K562 (cell line): ENCODE results near the gene UPK2. TPM values are rescaled to one million over a fixed set of nuclear protein-coding genes. Genes with fewer than 3 reads are reported as not detected.
A peak's percentile ranks its signal among the peaks of the same experiment; 100 is the strongest.

Experiments used
- CBX1 ChIP-seq: sonication (generic); IDR thresholded peaks from 2 replicates; pipeline ENCODE4 v1.6.1; 2016; ENCODE audit warnings: antibody characterized with exemption, low read depth, mild to moderate bottlenecking
- CEBPG ChIP-seq, 3 experiments: fragments of 200-800 bp in 1 of 3; sonication (Bioruptor generic) in 1 of 3; sonication (generic) in 1 of 3; formaldehyde crosslinking in 1 of 3; IDR thresholded peaks in 2 of 3; conservative IDR thresholded peaks in 1 of 3; 2 replicates each; pipeline versions ENCODE4 v1.6.1 to v1.8.0; 2016 to 2022; ENCODE audit warnings: missing compliant biosample characterization in 2 of 3, missing genetic modification characterization in 2 of 3, mild to moderate bottlenecking in 1 of 3, missing genetic modification reagents in 1 of 3
- ETV5 ChIP-seq: sonication (generic); formaldehyde crosslinking; IDR thresholded peaks from 2 replicates; pipeline ENCODE4 v1.4.0; 2020; ENCODE audit warnings: low read depth, mild to moderate bottlenecking, missing genetic modification reagents
- HDAC2 ChIP-seq: fragments of 450-650 bp; IDR thresholded peaks from 2 replicates; pipeline ENCODE4 v1.6.1; 2016; ENCODE audit warnings: mild to moderate bottlenecking
- NFE2 ChIP-seq: IDR thresholded peaks from 2 replicates; pipeline ENCODE4 v1.6.1; 2014; ENCODE audit warnings: antibody characterized with exemption, low read depth
- NR2F6 ChIP-seq: fragments of 450-650 bp; formaldehyde crosslinking; IDR thresholded peaks from 2 replicates; pipeline ENCODE4 v1.4.0; 2020; ENCODE audit warnings: mild to moderate bottlenecking
- PHB ChIP-seq: fragments of 250-450 bp; sonication (Bioruptor Pico); IDR thresholded peaks from 2 replicates; pipeline ENCODE4 v1.5.0; 2021
- RBM34 ChIP-seq: fragments of 200-400 bp; formaldehyde crosslinking; IDR thresholded peaks from 2 replicates; pipeline ENCODE4 v1.6.1; 2018; ENCODE audit warnings: low read length, borderline replicate concordance; ENCODE audit not compliant: insufficient read depth
- SIX5 ChIP-seq, 2 experiments: IDR thresholded peaks; 2 replicates each; pipeline ENCODE4 v1.6.1; 2011; ENCODE audit warnings: low read length in 2 of 2, borderline replicate concordance in 1 of 2, low read depth in 1 of 2, mild to moderate bottlenecking in 1 of 2, moderate library complexity in 1 of 2; ENCODE audit not compliant: insufficient read depth in 1 of 2
- SRSF9 ChIP-seq: fragments of 200-400 bp; formaldehyde crosslinking; IDR thresholded peaks from 2 replicates; pipeline ENCODE4 v1.6.1; 2017; ENCODE audit warnings: low read depth, low read length, borderline replicate concordance
- TFAM ChIP-seq: fragments of 250-450 bp; sonication (Bioruptor Pico); conservative IDR thresholded peaks from 2 replicates; pipeline ENCODE4 v1.5.0; 2021; ENCODE audit warnings: mild to moderate bottlenecking, moderate library complexity
- ZBED1 ChIP-seq: IDR thresholded peaks from 2 replicates; pipeline ENCODE4 v1.6.1; 2014
- ZNF184 ChIP-seq: sonication (generic); formaldehyde crosslinking; IDR thresholded peaks from 2 replicates; pipeline ENCODE4 v1.5.0; 2020; ENCODE audit warnings: missing genetic modification reagents
- ZNF431 ChIP-seq: sonication (generic); formaldehyde crosslinking; IDR thresholded peaks from 2 replicates; pipeline ENCODE4 v1.8.0; 2022; ENCODE audit warnings: mild to moderate bottlenecking, missing genetic modification reagents
- ZNF436 ChIP-seq: fragments of 250-450, 450-650 bp; sonication (Bioruptor Pico); formaldehyde crosslinking; IDR thresholded peaks from 2 replicates; pipeline ENCODE4 v1.7.0; 2020; ENCODE audit warnings: mild to moderate bottlenecking
- ZNF561 ChIP-seq: fragments of 450-650 bp; formaldehyde crosslinking; conservative IDR thresholded peaks from 2 replicates; pipeline ENCODE4 v1.4.0; 2020; ENCODE audit warnings: mild to moderate bottlenecking, moderate library complexity
- ZNF589 ChIP-seq: fragments of 200-800 bp; sonication (Bioruptor generic); IDR thresholded peaks from 2 replicates; pipeline ENCODE4 v1.6.1; 2016; ENCODE audit warnings: low read depth, missing genetic modification characterization, missing compliant biosample characterization
- polyA plus RNA-seq, 8 experiments: library from polyadenylated mRNA; depleted of rRNA in 4 of 8; stranded (reverse) in 5 of 8; unstranded in 3 of 8; fragments of >200 nt; fragmentation: Nextera tagmentation in 2 of 8; fragmentation: Illumina TruSeq in 1 of 8; extraction: Ambion mirVana in 2 of 8; extraction: Trizol in 1 of 8; gene quantifications; 2 replicates each; pipeline versions ENCODE4 v1.2.1 to v1.2.3, GENCODE V29; 2011 to 2014; ENCODE audit warnings: inconsistent platforms in 1 of 8, missing spikeins in 1 of 8
- total RNA-seq, 7 experiments: library from RNA; depleted of rRNA in 6 of 7; stranded (reverse); fragments of >200 nt in 6 of 7; fragmentation: Illumina TruSeq in 2 of 7; extraction: Trizol in 2 of 7; gene quantifications; 2 replicates each; pipeline versions ENCODE4 v1.2.1 to v1.2.3, GENCODE V29; 2011 to 2021; ENCODE audit warnings: low replicate concordance in 1 of 7
- TF ChIP-seq, protein P1 (sequence below), 2 experiments: fragments of 450-650 bp; IDR thresholded peaks; 2 replicates each; pipeline ENCODE4 v1.6.1; 2016; ENCODE audit warnings: mild to moderate bottlenecking in 2 of 2, borderline replicate concordance in 1 of 2, low read depth in 1 of 2, moderate library complexity in 1 of 2
- TF ChIP-seq, protein P2 (sequence below): sonication (generic); IDR thresholded peaks from 2 replicates; pipeline ENCODE4 v1.6.1; 2016

The UPK2 gene
- total and polyA plus RNA-seq, 9 of the 15 experiments (the other 6 are each of a cell fraction or from before 2014, with no cell fraction given), result not detected

DNA sequence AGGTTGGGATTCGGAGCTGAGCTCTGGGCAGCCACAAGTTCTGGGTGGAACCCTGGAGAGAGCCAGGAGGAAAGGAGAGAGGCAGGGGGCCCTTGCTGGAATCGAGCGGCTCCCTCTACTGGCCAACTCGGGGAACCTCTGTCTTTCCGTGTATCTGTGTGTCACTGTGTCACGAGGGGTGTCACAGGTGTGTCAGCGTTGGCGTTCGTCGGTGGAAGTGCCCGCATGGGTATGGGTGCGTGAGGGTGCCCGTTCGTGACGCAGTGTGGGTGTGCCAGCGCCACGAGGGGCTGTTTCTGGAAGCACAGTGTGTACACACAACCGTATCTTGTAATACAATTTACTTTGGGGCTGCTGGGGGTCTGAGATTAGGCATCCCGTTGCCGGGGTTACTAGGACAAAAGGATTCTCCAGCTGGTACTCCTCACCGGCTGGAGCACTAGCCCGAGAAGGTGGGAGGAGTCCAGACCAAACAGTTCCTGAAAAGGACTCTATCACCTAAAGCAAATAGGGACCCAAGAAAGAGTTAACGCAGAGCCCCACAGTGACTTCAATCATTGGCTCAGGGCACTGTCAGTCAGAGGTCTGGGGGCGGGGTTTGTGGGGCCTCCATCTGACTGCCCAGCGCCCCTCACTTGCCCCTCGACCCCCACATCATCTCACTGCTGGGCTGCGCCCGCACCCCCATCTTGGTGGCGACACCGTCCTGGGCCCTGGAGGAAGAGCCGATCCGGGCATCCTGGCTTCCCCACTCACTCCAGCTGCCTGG lies 27.8 kb upstream of the UPK2 start (continued):
- TF ChIP-seq, protein P1, sequence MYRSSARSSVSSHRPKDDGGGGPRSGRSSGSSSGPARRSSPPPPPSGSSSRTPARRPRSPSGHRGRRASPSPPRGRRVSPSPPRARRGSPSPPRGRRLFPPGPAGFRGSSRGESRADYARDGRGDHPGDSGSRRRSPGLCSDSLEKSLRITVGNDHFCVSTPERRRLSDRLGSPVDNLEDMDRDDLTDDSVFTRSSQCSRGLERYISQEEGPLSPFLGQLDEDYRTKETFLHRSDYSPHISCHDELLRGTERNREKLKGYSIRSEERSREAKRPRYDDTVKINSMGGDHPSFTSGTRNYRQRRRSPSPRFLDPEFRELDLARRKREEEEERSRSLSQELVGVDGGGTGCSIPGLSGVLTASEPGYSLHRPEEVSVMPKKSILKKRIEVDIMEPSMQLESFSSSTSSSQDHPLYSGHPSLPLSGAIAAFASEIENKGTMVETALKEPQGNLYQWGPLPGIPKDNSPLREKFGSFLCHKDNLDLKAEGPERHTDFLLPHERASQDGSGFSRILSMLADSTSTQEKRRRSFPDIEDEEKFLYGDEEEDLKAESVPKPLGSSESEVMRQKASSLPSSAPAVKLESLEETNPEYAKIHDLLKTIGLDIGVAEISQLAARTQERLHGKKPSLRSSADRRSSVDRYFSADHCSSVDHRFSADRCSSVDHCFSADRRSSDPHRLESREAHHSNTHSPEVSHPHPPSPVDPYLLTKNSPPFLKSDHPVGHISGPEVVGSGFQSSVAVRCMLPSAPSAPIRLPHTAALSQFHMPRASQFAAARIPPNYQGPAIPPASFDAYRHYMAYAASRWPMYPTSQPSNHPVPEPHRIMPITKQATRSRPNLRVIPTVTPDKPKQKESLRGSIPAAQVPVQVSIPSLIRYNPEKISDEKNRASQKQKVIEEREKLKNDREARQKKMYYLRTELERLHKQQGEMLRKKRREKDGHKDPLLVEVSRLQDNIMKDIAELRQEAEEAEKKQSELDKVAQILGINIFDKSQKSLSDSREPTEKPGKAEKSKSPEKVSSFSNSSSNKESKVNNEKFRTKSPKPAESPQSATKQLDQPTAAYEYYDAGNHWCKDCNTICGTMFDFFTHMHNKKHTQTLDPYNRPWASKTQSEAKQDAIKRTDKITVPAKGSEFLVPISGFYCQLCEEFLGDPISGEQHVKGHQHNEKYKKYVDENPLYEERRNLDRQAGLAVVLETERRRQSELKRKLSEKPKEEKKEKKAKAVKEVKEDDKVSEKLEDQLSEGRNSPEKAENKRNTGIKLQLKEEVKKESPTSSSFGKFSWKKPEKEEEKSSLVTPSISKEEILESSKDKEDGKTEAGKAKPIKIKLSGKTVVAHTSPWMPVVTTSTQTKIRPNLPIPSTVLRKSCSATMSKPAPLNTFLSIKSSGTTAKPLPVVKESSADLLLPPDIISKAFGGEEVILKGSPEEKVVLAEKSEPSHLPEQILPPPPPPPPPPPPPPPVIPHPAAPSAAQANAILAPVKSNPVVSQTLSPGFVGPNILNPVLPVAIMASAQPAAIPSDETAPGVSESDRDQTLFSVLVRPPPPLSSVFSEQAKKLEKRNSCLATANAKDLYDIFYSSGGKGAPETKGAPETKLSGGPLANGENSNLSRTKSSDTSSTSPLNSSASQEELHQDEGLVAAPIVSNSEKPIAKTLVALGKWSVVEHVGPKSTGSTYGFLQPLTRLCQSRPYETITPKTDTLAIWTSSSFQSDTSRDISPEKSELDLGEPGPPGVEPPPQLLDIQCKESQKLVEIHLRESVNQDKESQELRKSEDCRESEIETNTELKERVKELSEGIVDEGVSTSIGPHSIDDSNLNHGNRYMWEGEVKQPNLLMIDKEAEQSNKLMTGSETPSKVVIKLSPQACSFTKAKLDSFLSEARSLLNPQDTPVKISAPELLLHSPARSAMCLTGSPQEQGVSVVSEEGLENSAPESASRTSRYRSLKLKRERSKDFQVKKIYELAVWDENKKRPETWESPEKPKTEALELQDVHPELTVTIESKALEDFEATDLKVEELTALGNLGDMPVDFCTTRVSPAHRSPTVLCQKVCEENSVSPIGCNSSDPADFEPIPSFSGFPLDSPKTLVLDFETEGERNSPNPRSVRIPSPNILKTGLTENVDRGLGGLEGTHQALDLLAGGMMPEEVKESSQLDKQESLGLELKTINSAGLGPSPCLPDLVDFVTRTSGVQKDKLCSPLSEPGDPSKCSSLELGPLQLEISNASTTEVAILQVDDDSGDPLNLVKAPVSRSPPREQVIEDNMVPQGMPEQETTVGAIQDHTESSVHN (IDR thresholded peaks at IDR 0.05; ENCODE audit: borderline replicate concordance in 1 of 2, low read depth in 1 of 2), result no peak
- TF ChIP-seq CBX1 (no peak), ZNF431 (CRISPR knock-in tag) (no peak), SRSF9 (no peak), HDAC2 (peak; percentile 85; the same call in 1 of the 2 replicates), NR2F6 (CRISPR knock-in tag) (no peak), ZNF436 (CRISPR knock-in tag) (no peak), ETV5 (CRISPR knock-in tag) (0 out of 2 replicates have a peak, but pooled peaks have one; percentile 20), RBM34 (no peak), ZNF589 (CRISPR knock-in tag) (no peak), ZNF184 (CRISPR knock-in tag) (no peak), NFE2 (no peak), ZNF561 (CRISPR knock-in tag) (no peak), TFAM (CRISPR knock-in tag) (no peak), ZBED1 (no peak), SIX5 (IDR thresholded peaks at IDR 0.05; ENCODE audit: borderline replicate concordance in 1 of 2, insufficient read depth in 1 of 2, low read depth in 1 of 2, low read length in 2 of 2) (no peak), PHB (CRISPR knock-in tag) (no peak), CEBPG (CRISPR knock-in tag; IDR thresholded peaks at IDR 0.05) (no peak), CEBPG (tag; conservative IDR thresholded peaks at IDR 0.05 in 1 of 2, IDR thresholded peaks at IDR 0.05 in 1 of 2) (no peak)
- TF ChIP-seq, protein P2, sequence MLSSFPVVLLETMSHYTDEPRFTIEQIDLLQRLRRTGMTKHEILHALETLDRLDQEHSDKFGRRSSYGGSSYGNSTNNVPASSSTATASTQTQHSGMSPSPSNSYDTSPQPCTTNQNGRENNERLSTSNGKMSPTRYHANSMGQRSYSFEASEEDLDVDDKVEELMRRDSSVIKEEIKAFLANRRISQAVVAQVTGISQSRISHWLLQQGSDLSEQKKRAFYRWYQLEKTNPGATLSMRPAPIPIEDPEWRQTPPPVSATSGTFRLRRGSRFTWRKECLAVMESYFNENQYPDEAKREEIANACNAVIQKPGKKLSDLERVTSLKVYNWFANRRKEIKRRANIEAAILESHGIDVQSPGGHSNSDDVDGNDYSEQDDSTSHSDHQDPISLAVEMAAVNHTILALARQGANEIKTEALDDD, result no peak
